Vagina (tissue), 2 donors: Measurements from ENCODE around the gene CDC34.

Source experiments
- CTCF ChIP-seq, 3 experiments: fragments of 450-650 bp in 2 of 3; fragments of 200-600 bp in 1 of 3; sonication (generic) in 1 of 3; IDR thresholded peaks; one replicate each; pipeline ENCODE4 v1.5.1; 2017 to 2019; ENCODE audit warnings: antibody characterized with exemption in 3 of 3, mild to moderate bottlenecking in 2 of 3, moderate library complexity in 2 of 3
- POLR2AphosphoS5 ChIP-seq, 2 donors: sonication (generic); formaldehyde crosslinking; IDR thresholded peaks; one replicate each; pipeline ENCODE4 v1.9.0; 2017; ENCODE audit warnings: antibody characterized with exemption in 2 of 2, mild to moderate bottlenecking in 2 of 2, low read depth in 1 of 2; ENCODE audit not compliant: insufficient read depth in 1 of 2

GRCh38 chr19:572743-573518 lies 41.4 kb downstream of the CDC34 start:
- TF ChIP-seq CTCF (IDR thresholded peaks at IDR 0.05) (no peak), POLR2AphosphoS5 (IDR thresholded peaks at IDR 0.05; ENCODE audit: insufficient read depth in 1 of 2, low read depth in 1 of 2) (no peak)
